MM.1S (cell line): ENCODE data around the gene GSTM4.

Experiments used
- DNase-seq: peaks from one replicate; pipeline ENCODE4 v3.0.0-alpha.2; 2015
- H2AFZ ChIP-seq: fragments of 300-600 bp; sonication (generic); 2 replicates; pipeline ENCODE4 v1.6.0; 2016; ENCODE audit warnings: antibody characterized with exemption, low read length
- H3F3A ChIP-seq: fragments of 300-600 bp; sonication (generic); 2 replicates; pipeline ENCODE4 v1.6.1; 2016; ENCODE audit warnings: mild to moderate bottlenecking, antibody characterized with exemption, low read length, moderate library complexity, mixed read lengths; ENCODE audit not compliant: insufficient read depth
- H3K27ac ChIP-seq: fragments of 300-600 bp; sonication (generic); 2 replicates; pipeline ENCODE4 v1.5.1; 2016; ENCODE audit warnings: mild to moderate bottlenecking, low read length
- H3K27me3 ChIP-seq: fragments of 300-600 bp; sonication (generic); replicated peaks from 2 replicates; pipeline ENCODE4 v1.6.0; 2016; ENCODE audit warnings: low read length; ENCODE audit not compliant: insufficient read depth
- H3K36me3 ChIP-seq: fragments of 300-600 bp; sonication (generic); replicated peaks from 2 replicates; pipeline ENCODE4 v1.6.1; 2016; ENCODE audit warnings: mild to moderate bottlenecking, low read length, mixed read lengths; ENCODE audit not compliant: insufficient read depth
- H3K4me1 ChIP-seq: fragments of 300-600 bp; sonication (generic); 2 replicates; pipeline ENCODE4 v1.6.1; 2016; ENCODE audit warnings: low read length, mixed read lengths
- H3K4me2 ChIP-seq: fragments of 300-600 bp; sonication (generic); 2 replicates; pipeline ENCODE4 v1.6.0; 2016; ENCODE audit warnings: low read depth, low read length
- H3K4me3 ChIP-seq: fragments of 300-600 bp; sonication (generic); 2 replicates; pipeline ENCODE4 v1.5.1; 2016; ENCODE audit warnings: low read length, mixed read lengths
- H3K79me2 ChIP-seq: fragments of 300-600 bp; sonication (generic); 2 replicates; pipeline ENCODE4 v1.6.1; 2016; ENCODE audit warnings: mixed run types, low read length, mixed read lengths
- H3K9ac ChIP-seq: fragments of 300-600 bp; sonication (generic); 2 replicates; pipeline ENCODE4 v1.6.1; 2016; ENCODE audit warnings: low read length, mixed read lengths
- H3K9me2 ChIP-seq: fragments of 300-600 bp; sonication (generic); replicated peaks from 2 replicates; pipeline ENCODE4 v1.6.1; 2016; ENCODE audit warnings: mild to moderate bottlenecking, low read length, mixed read lengths; ENCODE audit not compliant: insufficient read depth
- H3K9me3 ChIP-seq: fragments of 300-600 bp; sonication (generic); replicated peaks from 2 replicates; pipeline ENCODE4 v1.6.1; 2016; ENCODE audit warnings: mild to moderate bottlenecking, low read length, mixed read lengths; ENCODE audit not compliant: insufficient read depth
- H4K20me1 ChIP-seq: fragments of 300-600 bp; sonication (generic); 2 replicates; pipeline ENCODE4 v1.6.1; 2016; ENCODE audit warnings: mild to moderate bottlenecking, low read length, moderate library complexity, mixed read lengths; ENCODE audit not compliant: insufficient read depth
- CTCF ChIP-seq: fragments of 300-600 bp; sonication (generic); IDR thresholded peaks from 2 replicates; pipeline ENCODE4 v1.5.1; 2016; ENCODE audit warnings: antibody characterized with exemption, low read length, mixed read lengths
- EZH2 ChIP-seq: fragments of 300-600 bp; sonication (generic); optimal IDR thresholded peaks from 2 replicates; pipeline ENCODE3; 2017; ENCODE audit warnings: low read depth, mild to moderate bottlenecking, antibody characterized with exemption, low read length, mixed read lengths
- EZH2phosphoT487 ChIP-seq: fragments of 300-600 bp; sonication (generic); IDR thresholded peaks from 2 replicates; pipeline ENCODE4 v1.6.1; 2018; ENCODE audit warnings: antibody characterized with exemption, low read length

The GSTM4 gene

DNA sequence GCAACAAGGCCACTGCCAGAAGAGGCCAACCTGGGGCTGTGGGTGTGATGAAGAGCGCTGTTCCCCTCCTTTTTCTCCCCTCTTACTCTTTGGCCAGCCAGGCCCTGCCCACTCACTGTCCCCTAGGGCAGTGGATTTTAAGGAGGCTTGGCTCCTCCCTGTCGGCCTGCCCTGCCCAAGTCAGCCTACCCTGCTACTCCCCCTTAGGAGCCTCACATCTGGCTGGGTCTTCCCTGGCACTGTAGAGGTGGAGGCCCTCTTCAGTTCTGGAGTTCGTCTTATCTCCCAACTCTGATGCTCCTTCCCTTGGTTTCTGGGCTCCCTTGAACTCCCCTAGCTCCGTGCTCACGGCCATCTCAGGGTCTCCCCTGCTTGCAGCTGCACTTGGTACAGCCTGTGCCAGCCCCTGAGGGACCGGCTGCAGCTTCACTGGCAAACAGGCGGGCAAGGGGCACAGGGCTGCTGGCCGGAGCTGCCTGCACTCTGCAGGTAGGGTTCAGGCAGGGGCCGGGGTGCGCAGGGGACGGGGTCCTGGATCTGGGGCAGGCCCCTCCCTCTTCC, 32.2 kb upstream of the GSTM4 start:
- Histone ChIP-seq H3K79me2 (peaks cover 32% of the 10 kb centered on the region), H3K9ac (no peak overlapping the region), H3K4me2 (no peak overlapping the region), H3F3A (no peaks in the 10 kb centered on the region), H3K4me1 (peaks cover 7% of the 10 kb centered on the region), H3K9me3 (no peaks in the 10 kb centered on the region), H3K27ac (no peak overlapping the region), H3K9me2 (no peaks in the 10 kb centered on the region), H3K36me3 (no peaks in the 10 kb centered on the region), H2AFZ (no peak overlapping the region), H3K4me3 (no peak overlapping the region), H4K20me1 (no peaks in the 10 kb centered on the region), H3K27me3 (no peaks in the 10 kb centered on the region)
- no peak for DNase-seq
- TF ChIP-seq EZH2 (no peak), EZH2phosphoT487 (no peak), CTCF (no peak)

- Histone ChIP-seq H3K27me3 (no peaks in the 10 kb centered on the region), H3K4me2 (no peak overlapping the region), H2AFZ (no peak overlapping the region), H4K20me1 (no peaks in the 10 kb centered on the region), H3K4me3 (no peak overlapping the region), H3K36me3 (no peaks in the 10 kb centered on the region), H3K9ac (no peak overlapping the region), H3K79me2 (peaks cover 32% of the 10 kb centered on the region), H3F3A (no peaks in the 10 kb centered on the region), H3K9me2 (no peaks in the 10 kb centered on the region), H3K27ac (no peak overlapping the region), H3K9me3 (no peaks in the 10 kb centered on the region), H3K4me1 (peaks cover under 1% of the 10 kb centered on the region; the same call in 1 of the 2 replicates)
- TF ChIP-seq CTCF (no peak), EZH2phosphoT487 (no peak), EZH2 (no peak)
- no peak for DNase-seq
Measured at GRCh38 chr1:109624201-109625010, 31.5 kb upstream of the GSTM4 start.

- no peaks in the 10 kb centered on the region for H3F3A ChIP-seq
- no peak for DNase-seq
- no peaks in the 10 kb centered on the region for H3K4me1 ChIP-seq
- H3K4me3 ChIP-seq, result no peak overlapping the region
- H3K9me3 ChIP-seq, result no peaks in the 10 kb centered on the region
- TF ChIP-seq EZH2, result no peak
- TF ChIP-seq CTCF, result no peak
- no peak for TF ChIP-seq EZH2phosphoT487
- H3K79me2 ChIP-seq, result peaks cover 27% of the 10 kb centered on the region
- H3K4me2 ChIP-seq, result no peak overlapping the region
- no peak overlapping the region for H2AFZ ChIP-seq
- no peaks in the 10 kb centered on the region for H4K20me1 ChIP-seq
- no peaks in the 10 kb centered on the region for H3K36me3 ChIP-seq
- H3K9ac ChIP-seq, result no peak overlapping the region
- H3K27me3 ChIP-seq, result no peaks in the 10 kb centered on the region
- H3K9me2 ChIP-seq, result no peaks in the 10 kb centered on the region
- H3K27ac ChIP-seq, result no peak overlapping the region
Measured at GRCh38 chr1:109625176-109625575, 30.7 kb upstream of the GSTM4 start.
